Activated CD4-positive, alpha-beta T cell treated with anti-CD3 and anti-CD28 coated beads, Interleukin-10, Interleukin-2, amounts not matched to agents 100 ng/mL and 50 ng/mL, durations not matched to agents 16 hours and 8 hours (primary cell): ENCODE measurements around the gene CTU2.

Experiments
- DNase-seq: peaks from one replicate; pipeline ENCODE4 v3.0.0-alpha.2; 2020

The CTU2 gene

DNA sequence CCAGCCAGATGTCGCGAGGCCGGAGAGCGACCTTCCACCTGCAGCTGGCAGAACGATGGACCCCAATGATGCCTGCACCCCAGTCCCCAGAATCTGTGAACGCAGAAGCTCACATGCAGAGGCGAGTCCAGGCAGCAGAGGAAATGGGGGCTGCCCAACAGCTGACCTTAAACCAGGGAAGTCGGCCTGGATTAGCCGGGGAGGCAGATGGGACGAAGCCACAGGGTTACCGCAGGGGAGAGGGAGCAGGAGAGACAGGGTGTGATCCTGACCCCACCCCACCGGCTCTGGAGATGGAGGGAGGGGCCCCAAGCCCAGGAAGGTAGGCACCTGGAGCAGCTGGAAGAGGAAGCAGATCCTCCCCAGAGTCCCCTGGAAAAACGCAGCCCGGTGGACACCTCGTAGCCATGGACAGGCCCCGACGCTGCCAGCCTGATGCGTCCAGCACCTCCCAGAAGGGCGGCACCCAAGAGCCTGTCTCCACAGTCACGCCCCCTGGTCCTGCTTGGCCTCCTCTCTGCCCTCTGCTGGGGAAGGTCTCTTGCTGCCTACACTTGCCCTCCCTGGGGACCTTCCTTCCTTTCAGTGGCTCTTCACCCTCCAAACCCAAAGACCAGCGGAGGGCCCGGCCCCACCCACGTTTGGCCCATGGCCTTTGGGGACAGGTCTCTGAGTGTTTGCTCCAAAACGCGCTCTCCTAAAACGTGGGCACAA, 41.4 kb downstream of the CTU2 start:
- peak; percentile 60 for DNase-seq

GRCh38 chr16:88748364-88748763, 42.1 kb downstream of the CTU2 start:
- DNase-seq: no peak

GRCh38 chr16:88749358-88749757, 43.1 kb downstream of the CTU2 start:
- DNase-seq: no peak

- DNase-seq: no peak
These were observed 44.6 kb downstream of the CTU2 start for GRCh38 chr16:88750854-88751253.

GRCh38 chr16:88752386-88753002, 46.2 kb downstream of the CTU2 start:
- DNase-seq: no peak

DNA sequence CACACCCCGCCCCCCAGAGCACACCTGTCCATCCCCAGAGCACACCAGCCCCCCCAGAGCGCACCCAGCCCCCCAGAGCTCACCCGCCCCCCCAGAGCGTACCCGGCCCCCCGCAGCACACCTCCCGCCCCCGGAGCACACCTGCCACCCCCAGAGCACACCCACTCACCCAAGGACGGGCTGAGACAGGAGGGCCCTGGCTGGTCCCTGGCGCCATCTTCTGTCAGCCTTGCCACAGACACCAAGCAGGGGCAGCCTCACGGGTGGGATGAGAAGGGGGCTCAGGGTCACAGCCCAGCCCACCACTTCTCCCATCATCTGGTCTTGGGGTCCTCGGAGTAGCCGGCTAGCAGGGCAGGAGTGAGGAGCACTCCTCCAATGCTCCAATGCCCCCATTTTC, 46.9 kb downstream of the CTU2 start:
- no peak for DNase-seq

DNA sequence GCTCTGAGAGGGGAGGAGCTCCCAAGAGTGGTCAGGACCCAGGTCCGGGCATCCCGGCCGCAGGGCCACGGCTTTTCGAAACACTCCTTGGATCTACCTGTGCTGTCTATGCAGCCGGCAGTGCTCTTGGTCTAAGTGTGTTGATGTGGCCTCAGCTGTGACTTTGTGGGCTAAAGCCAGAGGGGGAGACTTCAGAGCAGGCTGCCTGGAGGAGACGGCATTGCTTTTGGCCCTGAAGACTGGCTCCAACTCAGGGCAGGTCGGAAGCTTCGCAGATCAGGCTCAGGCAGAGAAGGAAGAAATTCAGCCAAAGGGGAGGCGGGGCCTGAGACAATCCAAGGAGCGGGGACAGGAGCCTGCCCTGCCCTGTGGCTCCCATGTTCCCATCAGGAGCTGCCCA, 47.3 kb downstream of the CTU2 start:
- DNase-seq: no peak

DNA sequence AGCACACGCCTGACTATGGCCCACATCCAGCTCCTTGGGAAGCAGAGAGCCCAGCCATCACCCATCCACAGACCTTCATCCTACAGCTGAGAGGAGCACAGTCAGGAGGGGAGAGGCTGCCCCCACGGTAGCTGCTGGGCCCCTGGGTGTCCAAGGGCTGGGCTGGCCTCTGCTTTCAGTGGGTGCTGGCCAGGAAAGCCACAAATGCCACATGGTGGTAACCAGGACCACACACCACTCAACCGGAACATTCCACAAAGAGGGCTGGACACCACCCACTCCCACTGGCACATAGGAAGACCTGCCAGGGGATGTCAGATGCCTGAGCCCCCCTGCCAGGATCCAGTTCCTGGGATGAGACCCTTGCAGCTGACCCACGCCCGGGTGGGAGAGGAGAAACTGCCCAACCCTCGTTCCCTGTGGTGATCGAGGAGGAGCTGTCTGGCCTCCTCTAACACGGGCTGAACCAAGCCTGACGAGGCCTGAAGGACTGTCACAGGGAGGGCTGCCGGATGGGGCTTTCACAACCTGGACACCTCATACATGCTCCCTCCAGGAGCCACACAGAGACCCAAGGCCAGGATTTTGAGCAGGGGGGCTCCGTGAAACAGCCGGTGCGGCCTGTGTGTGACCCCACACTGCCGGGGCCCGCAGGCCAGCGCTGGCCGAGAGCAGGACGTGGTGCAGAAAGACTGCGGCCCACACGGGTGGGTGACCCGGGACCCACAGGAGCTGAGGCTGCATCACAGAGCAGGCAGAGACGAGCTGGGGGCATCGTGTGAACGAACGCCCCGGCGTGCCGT, 48.0 kb downstream of the CTU2 start:
- DNase-seq: no peak

DNA sequence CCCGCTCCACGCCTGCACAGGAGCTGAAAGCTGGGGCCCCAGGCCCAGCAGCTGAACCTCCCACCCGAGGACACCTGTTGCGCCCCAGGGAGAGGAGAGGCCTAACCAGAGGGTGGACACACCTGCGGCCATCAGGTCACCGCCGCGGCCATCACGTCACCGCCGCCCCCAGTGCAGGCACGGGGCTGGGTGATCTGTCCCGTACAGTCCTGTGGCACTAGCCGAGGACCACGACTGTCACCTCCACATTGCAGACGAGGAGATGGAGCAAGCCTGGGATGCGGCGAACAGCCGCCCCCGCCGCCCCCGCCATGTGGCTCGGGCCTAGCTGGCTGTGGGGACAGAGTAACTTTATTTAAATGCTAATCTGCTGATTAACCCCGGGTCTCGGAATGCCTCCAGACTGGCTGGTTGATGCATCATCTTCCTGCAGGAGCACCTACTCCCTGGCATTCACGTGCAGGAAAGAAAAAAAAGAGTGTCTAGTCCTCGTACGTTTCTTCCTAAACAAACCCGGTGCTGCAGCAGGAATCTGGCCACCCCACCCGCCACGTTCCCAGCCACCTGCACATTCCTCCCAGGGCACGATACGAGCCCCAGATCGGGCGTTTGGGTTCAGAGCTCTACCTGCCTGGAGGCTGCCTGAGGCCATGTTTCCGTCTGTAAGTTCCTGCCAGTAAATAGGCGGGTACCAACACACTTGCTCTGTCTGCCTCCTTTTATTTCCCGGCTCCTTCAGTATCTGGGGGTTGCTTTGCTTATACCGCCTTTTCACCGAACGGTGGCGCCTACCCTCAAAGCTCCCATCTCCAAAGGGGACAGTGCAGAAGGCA, 48.8 kb downstream of the CTU2 start:
- peak; percentile 26 for DNase-seq

DNA sequence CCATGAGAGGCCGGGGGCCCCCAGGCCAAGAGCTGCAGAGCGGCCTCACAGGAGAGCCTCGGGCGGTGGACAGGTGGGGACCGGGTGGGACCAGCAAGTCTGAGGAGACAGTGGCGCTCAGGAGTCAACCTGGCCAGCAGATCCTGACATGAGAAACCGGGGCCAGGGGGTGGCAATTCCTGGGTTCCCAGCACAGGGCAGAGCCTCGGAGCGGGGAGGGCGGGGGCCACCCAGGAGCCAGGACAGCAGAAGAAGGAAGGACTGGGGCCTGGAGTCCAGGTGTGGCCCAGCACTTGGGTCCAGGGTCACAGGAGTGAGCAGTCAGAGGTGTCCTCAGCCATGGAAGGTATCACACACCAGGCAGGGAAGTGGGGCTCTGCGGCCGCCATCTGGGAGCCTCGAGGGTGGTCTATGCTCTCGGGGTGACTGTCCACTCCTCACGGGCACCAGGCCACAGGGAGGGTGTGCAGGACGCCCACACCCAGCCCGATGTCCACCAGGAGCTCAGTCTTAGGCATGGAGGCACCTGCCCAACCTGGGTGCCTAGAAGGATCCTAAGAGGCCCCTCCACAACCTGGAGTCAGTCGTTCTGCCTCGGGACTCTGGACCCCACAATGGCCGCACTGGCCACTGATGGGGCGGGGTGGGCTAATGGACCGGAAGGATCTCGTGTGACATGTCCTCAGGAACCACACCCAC, 49.6 kb downstream of the CTU2 start:
- no peak for DNase-seq

GRCh38 chr16:88758227-88758943, 52.1 kb downstream of the CTU2 start:
- no peak for DNase-seq

- no peak for DNase-seq
These were observed 52.6 kb downstream of the CTU2 start for GRCh38 chr16:88758944-88759244.

DNA sequence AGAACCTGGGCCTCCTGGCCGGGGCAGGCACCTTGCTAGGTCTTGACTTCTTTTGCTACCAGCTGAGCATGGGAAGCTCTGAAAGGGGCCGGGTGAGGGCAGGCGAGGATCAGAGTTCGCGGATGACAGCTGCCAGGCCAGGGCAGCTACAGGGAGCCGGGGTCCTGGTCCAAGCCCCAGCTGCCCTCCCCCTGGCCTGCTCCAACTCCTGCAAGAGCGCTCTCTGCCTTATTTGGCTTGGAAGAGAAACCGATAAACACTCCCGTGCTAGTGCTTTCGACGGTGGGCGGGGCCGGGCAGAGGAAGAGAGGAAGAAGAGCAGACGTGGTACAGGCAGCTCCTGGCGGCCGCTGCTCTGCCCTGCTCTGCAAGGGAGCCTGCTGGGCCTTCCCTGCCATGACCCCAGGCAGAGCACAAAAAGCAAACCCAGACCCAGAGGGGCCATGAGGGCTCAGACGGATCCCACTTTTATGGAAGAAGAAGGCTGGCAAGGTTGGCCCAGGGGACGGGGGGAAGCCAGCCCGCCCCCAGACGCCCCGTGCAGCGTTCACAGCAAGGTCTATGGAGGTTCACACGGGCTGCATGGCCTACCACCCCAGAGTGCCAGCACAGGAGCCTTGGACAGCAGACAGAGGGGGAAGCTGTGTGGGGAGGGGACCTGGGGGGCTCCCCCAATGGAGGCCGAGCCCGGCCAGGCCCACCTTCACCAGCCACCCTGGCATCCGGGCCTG, 53.1 kb downstream of the CTU2 start:
- DNase-seq: peak; percentile 50

DNA sequence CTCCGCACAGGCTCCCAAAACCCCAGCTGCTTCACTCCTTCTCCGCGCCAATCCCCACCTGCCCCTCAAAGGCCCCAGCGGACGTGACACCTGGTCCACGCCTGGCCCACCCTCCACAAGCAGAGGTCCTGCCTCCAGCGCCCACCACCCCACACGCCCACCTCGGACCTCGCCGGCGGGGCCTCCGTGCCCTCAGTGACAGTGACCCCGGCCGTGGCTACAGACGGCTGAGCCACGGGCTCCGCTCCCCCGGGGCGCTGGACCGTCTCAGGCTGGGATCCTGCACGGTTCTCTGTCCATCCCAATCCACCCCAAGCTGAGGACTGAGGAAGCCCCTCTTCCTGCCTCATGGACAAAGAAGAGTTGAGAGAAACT, 53.7 kb downstream of the CTU2 start:
- no peak for DNase-seq

DNA sequence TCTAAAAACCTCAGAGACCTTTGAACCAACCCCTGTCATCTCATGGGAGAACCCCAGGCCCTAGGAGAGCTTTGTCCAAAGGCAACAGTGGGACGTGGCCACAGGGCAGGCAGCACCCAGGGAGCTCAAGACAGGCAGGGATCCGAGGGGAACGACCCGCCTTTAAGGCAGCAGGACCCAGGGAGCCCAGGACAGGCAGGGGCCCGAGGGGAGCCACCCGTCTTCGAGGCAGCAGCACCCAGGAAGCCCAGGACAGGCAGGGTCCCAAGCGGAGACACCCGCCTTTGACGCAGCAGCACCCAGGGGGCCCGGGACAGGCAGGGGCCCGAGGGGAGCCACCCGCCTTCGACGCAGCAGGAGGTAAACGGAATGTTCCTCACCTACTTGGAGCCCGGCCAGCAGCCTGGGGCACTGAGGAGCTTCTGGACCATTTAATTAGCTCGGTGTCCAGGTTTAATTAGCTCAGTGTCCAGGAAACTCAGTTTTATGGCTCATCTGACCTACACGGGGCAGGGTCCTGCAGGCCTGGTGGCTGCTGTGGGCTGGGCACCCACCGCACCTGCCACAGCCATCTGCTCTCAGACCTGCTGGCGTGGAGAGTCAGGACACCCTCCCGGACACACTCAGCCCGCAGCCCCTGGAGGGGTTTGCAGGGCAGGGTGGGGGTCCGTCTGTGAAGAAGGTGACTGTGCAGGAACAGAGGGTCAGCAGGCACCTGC, 54.3 kb downstream of the CTU2 start:
- DNase-seq: no peak

GRCh38 chr16:88761143-88761534, 54.8 kb downstream of the CTU2 start:
- DNase-seq: no peak

DNA sequence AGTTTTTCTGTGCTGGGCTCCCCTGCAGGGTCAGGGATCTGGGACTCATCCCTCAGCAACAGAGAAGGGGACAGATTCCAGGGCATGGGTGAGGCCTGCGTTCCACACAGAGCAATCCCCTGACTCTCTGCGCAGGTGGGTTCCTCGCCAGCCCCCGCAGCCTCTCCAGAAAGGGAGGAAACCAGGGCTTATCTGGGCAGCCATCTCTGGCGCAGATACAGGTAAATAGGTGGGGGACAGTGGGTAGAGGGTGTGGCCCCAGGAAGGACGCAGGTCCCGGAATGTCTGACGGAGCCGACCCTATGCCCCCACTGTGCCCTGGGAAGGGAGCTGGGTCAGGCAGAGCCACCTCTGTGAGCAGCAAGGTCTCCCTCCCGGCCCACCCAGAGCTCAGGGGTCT, 55.5 kb downstream of the CTU2 start:
- no peak for DNase-seq

DNA sequence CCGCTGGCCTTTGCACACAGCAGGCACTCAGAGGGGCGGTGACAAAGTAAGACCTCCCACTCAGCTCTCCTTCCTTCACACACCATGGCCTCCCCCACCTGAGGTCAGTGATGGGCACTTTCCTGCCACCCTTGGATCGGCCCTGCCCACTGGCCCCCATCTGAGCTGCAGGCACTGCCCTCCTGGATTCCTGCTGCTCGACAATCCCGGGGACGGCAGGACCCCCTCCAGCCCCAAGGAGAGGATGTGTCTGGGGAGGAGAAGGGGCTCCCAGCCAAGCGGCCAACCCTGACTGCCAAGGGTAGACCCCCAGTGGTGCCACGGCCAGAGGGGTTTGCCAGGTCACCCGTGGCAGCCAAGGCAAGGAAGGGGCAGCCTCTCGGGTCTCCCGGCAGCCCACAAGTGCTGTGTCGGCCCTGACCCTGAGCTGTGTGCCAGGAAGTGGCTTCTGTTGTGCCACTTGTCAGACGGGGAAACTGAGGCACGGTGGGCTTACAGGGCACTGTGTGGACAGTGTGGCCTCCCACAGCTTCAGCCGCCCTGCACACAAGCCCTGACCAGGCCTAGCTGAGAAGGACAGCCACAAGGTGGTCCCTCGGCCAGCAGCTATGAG, 56.1 kb downstream of the CTU2 start:
- no peak for DNase-seq

DNA sequence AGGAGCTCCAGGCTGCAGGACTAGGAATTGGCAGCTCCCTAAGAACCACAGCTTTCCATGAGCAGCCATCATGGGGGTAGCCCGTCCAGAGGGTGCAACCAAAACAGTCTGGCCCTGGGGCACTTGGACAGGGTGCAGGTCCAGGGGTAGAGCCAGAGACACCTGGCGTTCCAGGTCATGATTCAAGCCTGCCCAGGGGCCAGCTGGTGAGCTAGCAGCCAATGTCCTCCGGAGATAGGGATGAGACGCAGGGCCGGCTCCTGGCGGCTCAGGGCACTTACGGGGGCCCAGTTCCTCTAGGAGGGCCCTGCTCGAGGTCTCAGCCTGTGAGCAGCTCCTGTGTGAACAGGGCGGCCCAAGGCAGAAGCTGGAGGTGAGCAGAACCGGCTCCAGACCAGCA, 56.6 kb downstream of the CTU2 start:
- no peak for DNase-seq

GRCh38 chr16:88763502-88764053, 57.3 kb downstream of the CTU2 start:
- DNase-seq: no peak
